Measurements from ENCODE around the gene CRTC1. TPM values are rescaled to one million over a fixed set of nuclear protein-coding genes. Genes with fewer than 3 reads are reported as not detected.

The CRTC1 gene
- total and polyA plus RNA-seq, 7 donors: 4.5 to 12.5 (median 8.1) TPM

DNA sequence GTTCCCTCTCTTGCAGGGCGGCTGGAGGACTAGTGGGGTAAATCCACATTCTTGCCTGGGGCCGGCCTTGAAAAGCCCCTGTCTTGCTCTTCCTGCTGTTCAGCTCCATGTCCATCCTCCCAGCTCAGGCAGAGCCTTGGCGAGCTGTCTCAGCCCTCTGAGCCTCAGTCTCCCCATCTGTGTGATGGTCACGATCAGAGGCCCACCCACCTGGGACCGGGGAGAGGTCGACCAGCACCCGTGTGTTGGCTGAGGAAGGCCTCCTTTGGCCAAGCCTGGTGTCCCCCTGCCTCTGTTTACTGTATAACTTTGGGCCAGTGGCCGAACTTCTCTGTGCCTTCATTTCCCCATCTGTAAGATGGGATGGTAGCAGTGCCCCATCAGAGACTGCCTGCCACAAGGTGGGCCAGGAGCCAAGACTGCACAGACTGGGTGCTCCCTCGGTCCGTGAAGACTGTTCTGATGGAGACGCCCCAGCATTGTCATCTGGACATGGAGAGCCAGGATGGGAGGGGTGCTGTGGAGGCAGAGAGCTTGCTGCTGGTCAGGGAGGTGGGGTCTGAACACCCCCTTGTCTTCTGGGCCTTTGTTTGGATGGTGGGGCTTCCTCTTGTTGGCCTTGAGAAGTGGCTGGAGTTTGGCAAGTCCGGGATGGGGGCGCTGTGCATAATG is 28.2 kb upstream of the CRTC1 start:
- H3K4me1 ChIP-seq: peaks cover 26% of the 10 kb centered on the region
- 90 to 98% (median 92%) methylated on average over 13 of the region's 13 CpGs for WGBS, 3 donors
- no peak for DNase-seq
- intact Hi-C loops (cut with DNase I): loop anchor here in 1 of 2 donors (10.0 kb wide), 1 partner anchor 191 kb away; no protein-coding TSS in a partner anchor
- no peak for ATAC-seq
- no peak overlapping the region for H3K27ac ChIP-seq
- H3K36me3 ChIP-seq (ENCODE audit: insufficient read depth in 1 of 2, low read depth in 1 of 2): no peaks in the 10 kb centered on the region
- no peak for TF ChIP-seq CTCF (IDR thresholded peaks at IDR 0.05)
- no peaks in the 10 kb centered on the region for H3K9me3 ChIP-seq
- H3K27me3 ChIP-seq (ENCODE audit: insufficient read depth in 3 of 3, low read length in 2 of 3): no peaks in the 10 kb centered on the region
- H3K4me3 ChIP-seq: no peak overlapping the region

DNA sequence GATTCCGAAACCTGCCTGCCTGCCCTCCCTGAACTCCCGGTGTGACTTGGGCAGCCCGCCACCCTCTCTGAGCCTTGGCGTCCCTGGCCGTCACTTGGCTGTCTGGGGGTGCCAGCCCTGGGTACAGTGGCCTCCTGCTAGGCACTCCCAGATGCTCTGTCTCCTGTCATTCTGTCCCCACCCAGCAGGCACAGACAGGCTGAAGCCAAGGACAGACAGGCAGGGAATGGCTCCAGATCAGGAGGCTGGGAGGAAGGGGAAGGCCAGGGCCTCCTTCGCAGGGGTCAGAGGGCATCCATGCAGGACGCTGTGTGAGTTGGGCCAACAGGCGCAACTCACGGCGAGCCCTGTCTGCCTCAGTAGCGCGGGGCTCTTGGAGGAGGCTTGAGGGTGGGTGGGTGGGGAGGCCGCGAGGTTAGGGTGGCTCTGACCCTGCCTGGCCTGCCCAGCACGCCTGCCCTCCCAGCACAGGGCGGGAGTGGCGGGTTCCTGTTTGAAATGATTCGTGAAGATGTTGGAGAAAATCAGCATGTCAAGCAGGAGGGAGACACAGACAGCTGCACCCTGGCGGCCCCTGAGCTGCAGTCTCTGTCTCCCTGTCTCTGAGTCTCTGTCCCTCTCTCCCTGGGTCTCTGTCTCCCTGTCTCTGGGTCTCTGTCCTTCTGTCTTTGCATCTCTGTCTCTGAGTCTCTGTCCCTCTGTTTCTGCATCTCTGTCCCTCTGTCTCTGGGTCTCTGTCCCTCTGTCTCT is 27.0 kb upstream of the CRTC1 start:
- TF ChIP-seq CTCF (IDR thresholded peaks at IDR 0.05): no peak
- DNase-seq: no peak

GRCh38 chr19:18657590-18658365 is 25.7 kb upstream of the CRTC1 start:
- H3K4me3 ChIP-seq: no peak overlapping the region
- no peak for TF ChIP-seq CTCF (IDR thresholded peaks at IDR 0.05)
- 55 to 62% (median 55%) methylated on average over 19 to 20 of the region's 20 CpGs for whole genome bisulfite sequencing, 3 donors
- H3K9me3 ChIP-seq: no peaks in the 10 kb centered on the region
- intact Hi-C loops (cut with DNase I): loop anchor here in 1 of 2 donors (10.0 kb wide), 1 partner anchor 193 kb away; no protein-coding TSS in a partner anchor
- ATAC-seq (peak in 1 of 4 donors; percentile 37), DNase-seq (peak; percentile 69 to 82)
- no peaks in the 10 kb centered on the region for H3K36me3 ChIP-seq (ENCODE audit: insufficient read depth in 1 of 2, low read depth in 1 of 2)
- H3K27ac ChIP-seq: peak overlapping the region; percentile 89
- peaks cover 28% of the 10 kb centered on the region for H3K4me1 ChIP-seq
- H3K27me3 ChIP-seq (ENCODE audit: insufficient read depth in 3 of 3, low read length in 2 of 3): no peaks in the 10 kb centered on the region

More for the DNA sequence above, 27.0 kb upstream of the CRTC1 start:
- intact Hi-C loops (cut with DNase I): loop anchor here in 1 of 2 donors (10.0 kb wide), 1 partner anchor 192 kb away; no protein-coding TSS in a partner anchor
- no peak overlapping the region for H3K4me3 ChIP-seq
- H3K27me3 ChIP-seq (ENCODE audit: insufficient read depth in 3 of 3, low read length in 2 of 3): no peaks in the 10 kb centered on the region
- H3K27ac ChIP-seq: no peak overlapping the region
- H3K4me1 ChIP-seq: peaks cover 27% of the 10 kb centered on the region
- H3K9me3 ChIP-seq: no peaks in the 10 kb centered on the region
- no peaks in the 10 kb centered on the region for H3K36me3 ChIP-seq (ENCODE audit: insufficient read depth in 1 of 2, low read depth in 1 of 2)
- WGBS, 3 donors: 67 to 76% (median 69%) methylated on average over 14 to 19 of the region's 19 CpGs
- no peak for ATAC-seq

GRCh38 chr19:18658366-18658855 is 25.1 kb upstream of the CRTC1 start:
- Histone ChIP-seq H3K27me3 (ENCODE audit: insufficient read depth in 3 of 3, low read length in 2 of 3) (no peaks in the 10 kb centered on the region), H3K27ac (peak overlapping the region; percentile 89), H3K9me3 (no peaks in the 10 kb centered on the region), H3K4me3 (no peak overlapping the region), H3K36me3 (ENCODE audit: insufficient read depth in 1 of 2, low read depth in 1 of 2) (no peaks in the 10 kb centered on the region), H3K4me1 (peaks cover 34% of the 10 kb centered on the region)
- DNase-seq (no peak), ATAC-seq (no peak)
- TF ChIP-seq CTCF (IDR thresholded peaks at IDR 0.05): no peak
- intact Hi-C loops (cut with DNase I): loop anchor here in 1 of 2 donors (10.0 kb wide), 1 partner anchor 194 kb away; no protein-coding TSS in a partner anchor
- WGBS, 3 donors: 82 to 93% (median 85%) methylated on average over 3 to 4 of the region's 4 CpGs

Data from psoas muscle (tissue), 8 donors.